HEK293T (cell line): ENCODE measurements around the gene DOCK3.
A peak's percentile ranks its signal among the peaks of the same experiment; 100 is the strongest.

Source experiments
- CTCF ChIA-PET: fragments of 350-600 bp; formaldehyde crosslinking; extraction: SDS; loops from one replicate; lab custom pipeline; 2021; ENCODE audit warnings: antibody characterized with exemption, inconsistent platforms; lab: Yijun Ruan, JAX
- POLR2A ChIA-PET: fragments of 350-600 bp; formaldehyde crosslinking; extraction: SDS; loops from one replicate; lab custom pipeline; 2020; ENCODE audit warnings: antibody characterized with exemption, inconsistent platforms; lab: Yijun Ruan, JAX
- DNase-seq: peaks from one replicate; pipeline ENCODE4 v3.0.0; 2012; ENCODE audit warnings: mixed read lengths; ENCODE audit errors: extremely low spot score
- ARNT ChIP-seq: fragments of 450-650 bp; IDR thresholded peaks from 2 replicates; pipeline ENCODE4 v1.6.1; 2017; ENCODE audit warnings: mild to moderate bottlenecking
- BHLHE40 ChIP-seq: fragments of 450-650 bp; IDR thresholded peaks from 2 replicates; pipeline ENCODE4 v1.6.1; 2016; ENCODE audit warnings: mild to moderate bottlenecking, moderate library complexity, borderline replicate concordance
- CTBP1 ChIP-seq: fragments of 450-650 bp; IDR thresholded peaks from 2 replicates; pipeline ENCODE4 v1.6.1; 2016; ENCODE audit warnings: borderline replicate concordance
- ELF4 ChIP-seq: fragments of 450-650 bp; IDR thresholded peaks from 2 replicates; pipeline ENCODE4 v1.6.1; 2017; ENCODE audit warnings: antibody characterized with exemption
- FOXA1 ChIP-seq: fragments of 450-650 bp; IDR thresholded peaks from 2 replicates; pipeline ENCODE4 v1.6.1; 2016; ENCODE audit warnings: mild to moderate bottlenecking
- FOXK2 ChIP-seq: fragments of 450-650 bp; IDR thresholded peaks from 2 replicates; pipeline ENCODE4 v1.6.1; 2016; ENCODE audit warnings: mild to moderate bottlenecking
- FOXM1 ChIP-seq: fragments of 450-650 bp; IDR thresholded peaks from 2 replicates; pipeline ENCODE4 v1.6.1; 2017; ENCODE audit warnings: mild to moderate bottlenecking, borderline replicate concordance
- HDGF ChIP-seq: fragments of 450-650 bp; IDR thresholded peaks from 2 replicates; pipeline ENCODE4 v1.6.1; 2017; ENCODE audit warnings: antibody characterized with exemption, borderline replicate concordance
- L3MBTL2 ChIP-seq: fragments of 450-650 bp; conservative IDR thresholded peaks from 2 replicates; pipeline ENCODE4 v1.6.1; 2016; ENCODE audit warnings: mild to moderate bottlenecking
- LEF1 ChIP-seq: fragments of 450-650 bp; IDR thresholded peaks from 2 replicates; pipeline ENCODE4 v1.6.1; 2017; ENCODE audit warnings: mild to moderate bottlenecking, borderline replicate concordance
- NFRKB ChIP-seq: fragments of 450-650 bp; IDR thresholded peaks from 2 replicates; pipeline ENCODE4 v1.6.1; 2016; ENCODE audit warnings: mild to moderate bottlenecking, moderate library complexity
- SP1 ChIP-seq: fragments of 450-650 bp; IDR thresholded peaks from 2 replicates; pipeline ENCODE4 v1.6.1; 2017
- SUZ12 ChIP-seq: fragments of 450-650 bp; IDR thresholded peaks from 2 replicates; pipeline ENCODE4 v1.6.1; 2016; ENCODE audit warnings: mild to moderate bottlenecking
- TARDBP ChIP-seq: fragments of 450-650 bp; IDR thresholded peaks from 2 replicates; pipeline ENCODE4 v1.6.1; 2016
- ZNF384 ChIP-seq: fragments of 450-650 bp; IDR thresholded peaks from 2 replicates; pipeline ENCODE4 v1.6.1; 2016
- TF ChIP-seq, protein P1 (sequence below): fragments of 450-650 bp; IDR thresholded peaks from 2 replicates; pipeline ENCODE4 v1.6.1; 2016

The DOCK3 gene

DNA sequence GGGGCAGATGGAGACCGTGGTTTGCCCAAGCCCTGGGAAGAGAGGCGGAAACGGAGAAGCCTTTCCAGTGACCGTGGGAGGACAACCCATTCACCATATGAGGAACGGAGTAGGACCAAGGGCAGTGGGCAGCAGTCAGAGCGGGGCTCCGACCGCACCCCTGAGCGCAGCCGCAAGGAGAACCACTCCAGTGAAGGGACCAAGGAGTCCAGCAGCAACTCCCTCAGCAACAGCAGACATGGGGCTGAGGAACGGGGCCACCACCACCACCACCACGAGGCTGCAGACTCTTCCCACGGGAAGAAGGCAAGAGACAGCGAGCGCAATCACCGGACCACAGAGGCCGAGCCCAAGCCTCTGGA is 718.4 kb downstream of the DOCK3 start:
- no peak for DNase-seq
- ChIA-PET POLR2A (interaction anchor here (1.3 to 1.7 kb wide), 2 partner anchors 106 to 776 kb away, joined by 4 to 8 read pairs; partner anchors contain the start of genes DCAF1 and MAPKAPK3), CTCF (no interaction called here)
- TF ChIP-seq ELF4, result no peak
- TF ChIP-seq NFRKB, result no peak
- no peak for TF ChIP-seq FOXM1
- TF ChIP-seq BHLHE40, result no peak
- no peak for TF ChIP-seq FOXK2
- no peak for TF ChIP-seq LEF1

- DNase-seq, result no peak
- CTCF ChIA-PET, result no interaction called here
- TF ChIP-seq L3MBTL2 (peak; percentile 25; the same call in 1 of the 2 replicates), SP1 (no peak)
- POLR2A ChIA-PET, result interaction anchor here (1.3 to 1.7 kb wide), 2 partner anchors 106 to 777 kb away, joined by 4 to 8 read pairs; partner anchors contain the start of genes DCAF1 and MAPKAPK3
Observed at GRCh38 chr3:51393564-51393963, 718.8 kb downstream of the DOCK3 start.

- ChIA-PET POLR2A (interaction anchor here (0.6 to 1.9 kb wide), 4 partner anchors 9 to 105 kb away, joined by 3 to 9 read pairs (median 6); partner anchors contain the start of genes DCAF1 and MANF), CTCF (no interaction called here)
- no peak for DNase-seq
- TF ChIP-seq SUZ12 (no peak), BHLHE40 (no peak), ZNF384 (no peak), FOXM1 (no peak), TARDBP (no peak), FOXK2 (no peak), CTBP1 (no peak), L3MBTL2 (no peak), FOXA1 (no peak), HDGF (no peak), SP1 (no peak)
Observed at GRCh38 chr3:51394541-51394940, 719.8 kb downstream of the DOCK3 start.

- DNase-seq, result no peak
- ChIA-PET CTCF (interaction anchor here (0.8 kb wide), 1 partner anchor 8 kb away, joined by 3 read pairs; no protein-coding TSS in a partner anchor), POLR2A (interaction anchor here (0.7 to 1.9 kb wide), 3 partner anchors 10 to 14 kb away, joined by 4 to 9 read pairs (median 4); partner anchors contain the start of gene MANF)
- TF ChIP-seq L3MBTL2 (no peak), ZNF384 (no peak), HDGF (no peak), SUZ12 (no peak), LEF1 (no peak)
Observed at GRCh38 chr3:51395493-51396213, 720.9 kb downstream of the DOCK3 start.

DNA sequence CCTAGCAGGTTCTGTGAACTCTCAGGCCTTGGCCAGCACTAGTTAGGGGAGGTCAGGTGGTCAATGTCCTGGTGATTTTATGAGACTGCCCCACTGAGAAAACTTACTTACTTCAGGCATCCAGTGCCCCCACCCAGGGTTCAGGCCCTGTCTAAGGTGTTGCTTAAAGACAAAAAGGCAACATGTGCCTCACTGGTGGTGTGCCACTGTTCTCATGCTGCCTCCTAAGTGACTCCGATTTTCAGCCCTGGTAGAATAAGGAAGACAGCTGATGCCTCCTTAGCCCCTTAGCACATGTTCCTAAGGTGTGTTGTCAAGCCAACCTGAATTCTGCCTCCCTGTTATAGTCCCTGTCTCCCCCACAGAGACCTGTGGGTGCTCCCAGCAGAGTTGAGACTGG is 721.7 kb downstream of the DOCK3 start:
- ChIA-PET CTCF (no interaction called here), POLR2A (interaction anchor here (0.7 to 1.9 kb wide), 3 partner anchors 11 to 103 kb away, joined by 4 to 9 read pairs (median 9); partner anchors contain the start of genes DCAF1 and MANF)
- DNase-seq, result no peak
- TF ChIP-seq TARDBP, result no peak
- TF ChIP-seq BHLHE40, result no peak
- no peak for TF ChIP-seq FOXM1
- TF ChIP-seq ARNT, result no peak
- no peak for TF ChIP-seq SUZ12
- no peak for TF ChIP-seq SP1
- TF ChIP-seq NFRKB, result no peak
- TF ChIP-seq ELF4, result no peak
- TF ChIP-seq FOXA1, result no peak
- no peak for TF ChIP-seq L3MBTL2
- TF ChIP-seq CTBP1, result no peak
- no peak for TF ChIP-seq ZNF384
- no peak for TF ChIP-seq FOXK2
- TF ChIP-seq HDGF, result no peak

DNA sequence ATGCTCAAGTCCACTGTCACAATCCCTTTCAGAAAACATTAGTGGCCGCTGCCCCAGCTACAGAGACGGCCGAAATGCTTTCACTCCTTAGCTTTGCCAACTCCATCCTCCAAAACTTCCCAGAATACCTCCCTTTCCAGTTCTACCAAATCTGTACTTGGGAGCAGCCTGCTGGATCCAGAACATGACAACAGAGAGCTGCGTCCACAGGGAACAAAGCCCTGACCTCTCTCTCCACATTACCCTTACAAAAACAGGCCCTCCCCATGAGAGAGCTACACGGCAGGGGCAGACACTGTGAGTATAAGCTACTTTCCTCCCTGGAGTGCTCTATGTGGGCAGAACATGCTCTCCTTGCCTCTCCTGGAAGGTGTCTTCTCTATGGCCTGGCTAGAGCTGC is 722.7 kb downstream of the DOCK3 start:
- no peak for DNase-seq
- ChIA-PET CTCF (interaction anchor here (0.6 kb wide), 1 partner anchor 604 kb away, joined by 3 read pairs; no protein-coding TSS in a partner anchor), POLR2A (interaction anchor here (1.7 kb wide), 1 partner anchor 102 kb away, joined by 9 read pairs; the partner anchor contains the start of gene DCAF1)
- TF ChIP-seq ELF4, result no peak
- no peak for TF ChIP-seq FOXA1
- no peak for TF ChIP-seq SUZ12
- TF ChIP-seq NFRKB, result no peak

DNA sequence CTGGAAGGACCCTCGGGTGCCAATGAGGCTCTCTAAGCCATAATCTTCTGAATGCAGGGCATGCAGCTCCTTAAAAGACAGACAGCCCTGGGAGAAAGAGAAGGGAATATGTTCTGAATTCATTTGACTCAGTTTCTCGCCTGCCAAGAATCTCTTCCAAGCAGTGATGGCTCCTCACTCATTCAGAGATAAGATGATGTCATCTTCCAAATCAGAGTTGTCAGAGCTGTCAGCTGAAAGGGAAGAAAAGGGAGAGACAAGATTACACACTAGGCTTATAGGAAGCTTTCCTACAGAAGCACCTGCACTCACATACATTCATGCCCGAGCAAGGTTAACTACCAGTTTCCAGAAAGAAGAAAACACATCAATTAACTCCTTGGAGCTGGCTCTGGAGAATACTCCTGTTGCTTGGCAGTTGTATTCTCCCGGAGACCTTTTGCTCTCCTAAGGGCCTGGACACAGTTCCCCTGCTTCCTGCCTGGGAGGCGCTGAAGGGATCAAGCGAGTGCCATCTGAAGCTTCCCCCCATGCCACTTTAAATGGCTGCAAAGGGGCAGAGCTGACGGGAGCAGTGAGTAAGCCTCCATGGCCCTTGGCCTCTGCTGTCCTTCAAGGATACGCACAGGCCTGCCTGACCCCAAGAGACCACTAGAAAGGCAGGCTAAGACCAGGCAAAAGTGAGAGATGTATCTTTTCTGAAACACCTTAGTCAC is 724.0 kb downstream of the DOCK3 start:
- ChIA-PET POLR2A (no interaction called here), CTCF (interaction anchor here (1.0 kb wide), 1 partner anchor 11 kb away, joined by 3 read pairs; no protein-coding TSS in a partner anchor)
- no peak for DNase-seq
- TF ChIP-seq ZNF384 (no peak), FOXA1 (no peak), ELF4 (no peak), TARDBP (no peak), SP1 (no peak), FOXK2 (no peak), CTBP1 (no peak), L3MBTL2 (no peak), HDGF (no peak)
- TF ChIP-seq, protein P1, sequence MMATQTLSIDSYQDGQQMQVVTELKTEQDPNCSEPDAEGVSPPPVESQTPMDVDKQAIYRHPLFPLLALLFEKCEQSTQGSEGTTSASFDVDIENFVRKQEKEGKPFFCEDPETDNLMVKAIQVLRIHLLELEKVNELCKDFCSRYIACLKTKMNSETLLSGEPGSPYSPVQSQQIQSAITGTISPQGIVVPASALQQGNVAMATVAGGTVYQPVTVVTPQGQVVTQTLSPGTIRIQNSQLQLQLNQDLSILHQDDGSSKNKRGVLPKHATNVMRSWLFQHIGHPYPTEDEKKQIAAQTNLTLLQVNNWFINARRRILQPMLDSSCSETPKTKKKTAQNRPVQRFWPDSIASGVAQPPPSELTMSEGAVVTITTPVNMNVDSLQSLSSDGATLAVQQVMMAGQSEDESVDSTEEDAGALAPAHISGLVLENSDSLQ, result no peak
